ENCODE measurements around the gene COPS7A. TPM values are rescaled to one million over a fixed set of nuclear protein-coding genes. Genes with fewer than 3 reads are reported as not detected.
A peak's percentile ranks its signal among the peaks of the same experiment; 100 is the strongest.

COPS7A gene, protein sequence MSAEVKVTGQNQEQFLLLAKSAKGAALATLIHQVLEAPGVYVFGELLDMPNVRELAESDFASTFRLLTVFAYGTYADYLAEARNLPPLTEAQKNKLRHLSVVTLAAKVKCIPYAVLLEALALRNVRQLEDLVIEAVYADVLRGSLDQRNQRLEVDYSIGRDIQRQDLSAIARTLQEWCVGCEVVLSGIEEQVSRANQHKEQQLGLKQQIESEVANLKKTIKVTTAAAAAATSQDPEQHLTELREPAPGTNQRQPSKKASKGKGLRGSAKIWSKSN
- total RNA-seq: 81.9 TPM
- long read RNA-seq, transcript COPS7A-215 (8 exons, 2,127 nt): major isoform, 109 of 232 reads
- long read RNA-seq, transcript COPS7A-210 (8 exons, 1,832 nt): minor isoform, 46 of 232 reads
- long read RNA-seq, transcript COPS7A-202 (7 exons, 1,718 nt): minor isoform, 8 of 232 reads
- long read RNA-seq, transcript COPS7A-201 (8 exons, 1,721 nt): minor isoform, 30 of 232 reads
- long read RNA-seq, partial matches to known transcripts: 19 of 232 reads
- long read RNA-seq, other reads (novel, unspliced or antisense): 13 of 232 reads

DNA sequence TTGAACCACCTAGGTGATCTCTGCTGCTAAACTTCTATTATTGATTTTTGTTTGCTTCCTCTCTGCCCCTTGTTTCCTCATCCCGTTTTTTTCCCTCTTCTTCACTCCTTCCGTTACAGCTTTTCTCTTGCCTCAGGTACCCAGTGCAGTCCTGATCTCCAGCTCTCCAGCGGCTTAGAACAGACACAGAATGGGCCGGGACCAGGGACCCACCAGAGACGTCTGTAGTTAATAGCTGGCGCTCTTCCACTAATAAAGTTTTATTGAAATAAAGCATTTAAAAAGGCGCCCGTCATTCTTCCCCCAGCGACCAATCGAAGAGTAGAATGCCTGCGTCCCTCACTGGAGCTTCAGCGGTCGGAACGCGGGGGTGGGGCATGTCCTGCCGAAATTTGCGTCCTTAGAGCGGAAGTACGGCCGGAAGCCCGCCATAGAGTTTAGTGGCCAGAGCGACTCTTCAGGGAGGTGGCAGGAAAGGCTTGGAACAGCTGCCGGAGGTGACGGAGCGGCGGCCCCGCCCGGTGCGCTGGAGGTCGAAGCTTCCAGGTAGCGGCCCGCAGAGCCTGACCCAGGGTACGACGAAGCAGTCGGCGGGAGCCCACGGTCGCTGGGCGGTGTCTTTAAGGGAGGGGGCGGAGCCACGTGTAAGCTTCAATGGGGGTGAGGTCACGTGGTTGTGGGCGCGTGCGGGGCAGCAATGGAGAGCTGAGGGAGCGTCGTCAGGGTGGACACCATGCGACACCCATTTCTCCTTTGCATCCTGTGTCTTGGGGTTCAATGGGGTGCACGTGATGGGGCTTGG lies at the start of gene COPS7A:
Gene COPS7A (plus strand): TSS at position 440 of the 802 bp plus-strand sequence. CDS start 611 bp downstream, outside the sequence.
- intact Hi-C loops (cut with micrococcal nuclease): no loop called here
- DNase-seq: peak; percentile 98
- ATAC-seq: peak; percentile 99

DNA sequence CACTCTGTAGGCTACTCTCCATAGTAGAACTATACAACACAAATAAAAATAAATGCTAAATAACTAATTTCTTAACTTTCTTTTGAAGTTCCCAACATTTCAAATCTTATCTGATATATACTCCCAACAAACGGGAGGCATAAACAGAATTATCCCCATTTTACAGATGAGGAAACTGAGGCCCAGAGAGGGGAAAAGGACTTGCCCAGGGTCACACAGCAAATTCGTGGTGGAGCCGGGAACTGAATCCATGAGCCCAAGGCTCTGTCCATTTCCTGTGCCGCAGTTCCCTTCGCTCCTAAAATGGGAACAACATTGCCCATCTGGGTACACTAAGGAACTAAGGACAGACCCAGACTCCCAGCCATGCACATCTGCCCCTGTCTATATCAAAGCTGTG lies 46.9 kb upstream of the COPS7A start:
- intact Hi-C loops (cut with micrococcal nuclease): no loop called here
- ATAC-seq (no peak), DNase-seq (no peak)

DNA sequence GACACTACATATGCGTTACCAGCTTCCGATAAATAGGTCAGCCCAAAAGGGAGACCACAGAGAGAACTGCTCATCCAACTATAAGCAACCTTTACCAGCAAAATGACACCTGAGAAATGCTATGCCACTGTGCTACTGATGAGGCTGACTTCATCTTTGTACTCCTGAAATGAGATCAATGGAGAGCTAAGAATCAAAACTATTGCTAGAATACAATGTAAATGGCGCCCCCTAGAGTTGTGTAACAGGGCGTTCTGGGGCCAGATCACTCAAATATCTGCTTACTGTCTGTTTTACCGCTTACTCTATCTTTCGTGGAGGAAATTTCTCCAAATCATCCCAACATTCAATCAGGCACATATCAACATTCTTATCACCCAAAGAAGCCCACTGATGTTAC lies 39.2 kb upstream of the COPS7A start:
- no peak for ATAC-seq
- no peak for DNase-seq
- intact Hi-C loops (cut with micrococcal nuclease): no loop called here

DNA sequence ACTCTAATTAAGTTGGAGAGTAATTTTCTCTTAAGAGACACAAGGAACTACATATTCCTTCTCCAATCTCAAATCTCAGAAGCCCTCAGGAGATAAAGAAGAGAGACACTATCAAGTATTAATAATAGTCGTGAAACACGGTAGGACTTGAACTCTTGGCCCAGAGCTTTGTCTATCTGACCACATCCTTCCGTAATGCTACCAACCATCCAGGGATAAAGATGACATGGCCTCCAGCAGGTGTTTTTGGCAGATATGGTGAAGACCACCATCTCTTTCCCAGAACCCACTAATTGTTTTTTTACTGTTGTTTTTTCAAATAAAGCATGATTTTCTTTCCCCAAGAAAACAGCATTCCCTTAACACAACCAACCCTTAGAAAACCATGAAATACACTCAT lies 38.0 kb upstream of the COPS7A start:
- intact Hi-C loops (cut with micrococcal nuclease): no loop called here
- DNase-seq (no peak), ATAC-seq (no peak)

DNA sequence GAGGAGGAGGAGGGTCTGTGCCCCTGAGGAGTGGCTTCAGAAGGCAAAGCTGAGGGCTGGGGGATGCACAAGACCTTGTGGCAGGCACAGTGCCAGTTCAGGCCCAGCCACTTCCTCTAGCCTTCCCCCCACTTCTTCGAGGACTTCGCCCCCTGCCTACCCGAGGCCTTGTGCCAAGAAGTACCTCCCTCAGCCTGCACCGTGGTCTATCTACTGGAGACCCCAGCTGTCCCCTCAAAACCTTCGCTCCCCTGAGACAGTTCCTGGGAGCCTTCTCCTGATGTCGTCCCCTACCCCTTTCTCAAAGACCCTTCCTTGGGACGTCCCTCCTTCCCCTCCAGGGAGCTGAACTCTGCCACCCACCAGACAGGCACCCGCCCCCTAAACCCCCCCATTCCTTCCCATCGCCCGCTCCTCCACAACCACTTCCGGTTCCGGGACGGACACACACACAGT lies 35.3 kb upstream of the COPS7A start:
- peak; percentile 60 for DNase-seq
- intact Hi-C loops (cut with micrococcal nuclease): no loop called here
- ATAC-seq: no peak

DNA sequence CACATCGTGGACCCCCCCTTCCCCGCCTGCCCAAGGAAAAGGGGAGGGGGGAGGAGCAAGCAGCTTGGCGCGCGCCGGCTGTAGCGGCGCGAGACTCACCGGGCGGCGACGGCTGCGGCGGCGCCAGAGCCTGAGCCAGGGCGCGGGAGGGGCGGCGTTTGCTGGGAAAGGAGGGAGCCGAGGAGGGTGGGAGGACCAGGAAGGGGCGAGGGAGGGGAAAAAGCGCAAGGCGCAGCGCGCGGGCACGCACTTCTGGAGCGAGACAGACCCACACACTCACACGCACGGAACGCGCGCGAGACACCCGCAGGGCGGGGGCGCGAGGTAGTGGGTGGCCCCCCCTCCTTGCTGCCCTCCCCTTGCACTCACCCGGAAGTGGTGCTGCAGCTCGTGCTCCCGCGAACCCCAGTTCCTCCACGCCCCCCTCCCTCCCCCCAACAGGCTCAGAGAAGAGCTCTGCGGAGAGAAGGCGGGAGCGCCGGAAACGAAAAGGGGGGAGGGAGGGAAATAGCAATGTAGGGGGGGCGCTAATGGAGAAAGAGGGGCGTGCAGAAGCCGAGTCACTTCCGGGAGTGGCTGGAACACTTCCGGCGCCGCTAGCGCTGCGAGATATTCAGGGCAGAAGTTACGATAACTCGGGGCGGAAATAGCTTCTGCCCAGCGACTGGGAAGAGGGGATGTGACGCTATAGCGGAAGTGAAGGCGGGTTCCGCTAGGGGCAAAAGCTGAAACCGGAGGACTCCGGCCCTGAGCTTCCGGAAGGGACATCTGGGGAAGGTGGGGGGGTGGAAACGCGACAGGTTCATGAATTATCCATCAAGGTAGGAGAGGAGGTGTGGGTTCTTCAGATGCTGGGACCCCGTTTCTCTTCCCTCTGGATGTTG lies 34.6 kb upstream of the COPS7A start, which contains the start of gene ZNF384:
Gene ZNF384 (minus strand): TSS at position 377 of the 884 bp plus-strand sequence. CDS start 9,855 bp downstream, outside the sequence.
- DNase-seq (peak; percentile 96), ATAC-seq (peak; percentile 93)
- intact Hi-C loops (cut with micrococcal nuclease): no loop called here

DNA sequence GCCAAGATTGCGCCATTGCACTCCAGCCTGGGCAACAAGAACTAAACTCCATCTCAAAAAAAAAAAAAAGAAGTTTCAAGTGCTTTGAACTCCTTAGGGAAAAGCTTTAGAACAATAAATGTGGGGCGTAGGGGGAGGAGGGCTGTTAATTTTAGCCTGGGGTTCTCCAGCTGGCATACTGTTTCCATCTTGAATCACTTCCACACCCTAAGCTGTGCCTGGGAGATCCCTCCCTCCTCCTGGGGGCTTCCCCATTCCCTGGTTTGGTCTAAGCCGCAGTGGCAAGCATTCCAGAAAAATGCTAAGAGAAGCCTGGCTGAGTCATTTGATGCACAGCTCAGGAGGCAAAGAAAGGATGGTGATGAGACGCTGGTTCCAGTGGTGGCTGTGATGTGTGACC lies 32.4 kb upstream of the COPS7A start:
- intact Hi-C loops (cut with micrococcal nuclease): no loop called here
- no peak for DNase-seq
- no peak for ATAC-seq

DNA sequence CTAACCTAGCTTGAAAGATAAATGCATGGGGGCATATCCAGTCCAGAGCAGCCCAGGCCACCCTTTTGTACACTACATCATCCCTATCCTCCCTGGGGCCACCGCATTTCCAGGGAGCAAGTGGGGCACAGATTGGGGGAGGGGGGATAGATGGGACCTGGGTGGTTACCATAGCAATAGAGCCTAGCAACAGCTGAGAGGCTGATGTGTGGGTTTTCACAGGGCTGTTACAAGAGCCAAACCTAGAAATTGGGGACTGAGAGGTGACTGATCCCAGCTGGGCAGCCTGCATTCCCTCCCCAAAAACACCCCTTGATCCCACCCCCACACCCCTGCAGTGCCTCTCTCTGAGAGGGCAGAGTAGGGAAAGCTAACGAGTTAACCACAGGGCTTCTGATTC lies 31.0 kb upstream of the COPS7A start:
- ATAC-seq (no peak), DNase-seq (no peak)
- intact Hi-C loops (cut with micrococcal nuclease): no loop called here

DNA sequence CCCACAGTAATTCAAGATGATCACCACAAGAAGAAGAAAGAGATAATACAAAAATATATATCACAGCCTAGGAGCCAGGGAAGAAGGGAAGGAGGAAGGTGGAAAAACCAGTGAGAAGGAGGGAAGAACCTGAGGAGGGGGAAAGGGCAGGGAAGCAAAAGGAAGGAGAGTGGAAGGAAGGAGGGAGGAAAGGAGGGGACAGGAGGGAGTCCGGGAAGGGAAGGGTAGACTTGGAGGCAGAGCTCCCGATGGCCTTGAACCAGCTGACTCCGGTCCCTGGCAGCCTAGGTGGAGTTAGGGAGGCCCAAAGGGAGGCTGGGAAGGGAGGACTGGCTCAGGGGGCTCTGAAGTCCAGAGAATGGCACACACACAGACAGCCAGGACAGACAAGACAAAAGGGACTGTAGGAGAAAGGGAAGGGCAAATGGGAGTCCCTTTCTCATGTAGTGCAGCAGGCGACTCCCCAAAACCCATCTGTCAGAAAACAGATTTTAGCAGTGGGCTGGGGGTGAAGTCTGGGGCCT lies 30.0 kb upstream of the COPS7A start:
- DNase-seq (no peak), ATAC-seq (no peak)
- intact Hi-C loops (cut with micrococcal nuclease): no loop called here

DNA sequence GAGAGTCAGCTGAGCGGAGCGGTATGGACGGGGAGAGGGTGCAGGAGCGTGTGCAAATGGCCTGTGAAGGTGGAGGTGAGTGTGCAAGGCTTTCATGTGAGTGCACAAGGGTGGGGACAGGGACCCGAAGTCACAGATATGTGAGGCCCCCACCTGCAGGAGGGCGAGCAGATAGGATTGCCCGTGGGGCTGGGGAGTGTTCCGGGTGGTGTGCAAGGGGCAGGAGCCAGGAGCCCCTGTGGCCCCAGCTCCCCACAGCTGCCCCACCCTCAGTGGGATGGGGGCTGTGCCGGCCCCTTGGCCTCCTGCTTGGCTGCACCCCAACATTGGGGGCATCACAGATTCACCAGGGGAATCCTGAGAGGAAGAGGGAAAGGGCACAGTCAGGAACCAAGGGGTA lies 29.1 kb upstream of the COPS7A start:
- intact Hi-C loops (cut with micrococcal nuclease): no loop called here
- no peak for ATAC-seq
- no peak for DNase-seq

DNA sequence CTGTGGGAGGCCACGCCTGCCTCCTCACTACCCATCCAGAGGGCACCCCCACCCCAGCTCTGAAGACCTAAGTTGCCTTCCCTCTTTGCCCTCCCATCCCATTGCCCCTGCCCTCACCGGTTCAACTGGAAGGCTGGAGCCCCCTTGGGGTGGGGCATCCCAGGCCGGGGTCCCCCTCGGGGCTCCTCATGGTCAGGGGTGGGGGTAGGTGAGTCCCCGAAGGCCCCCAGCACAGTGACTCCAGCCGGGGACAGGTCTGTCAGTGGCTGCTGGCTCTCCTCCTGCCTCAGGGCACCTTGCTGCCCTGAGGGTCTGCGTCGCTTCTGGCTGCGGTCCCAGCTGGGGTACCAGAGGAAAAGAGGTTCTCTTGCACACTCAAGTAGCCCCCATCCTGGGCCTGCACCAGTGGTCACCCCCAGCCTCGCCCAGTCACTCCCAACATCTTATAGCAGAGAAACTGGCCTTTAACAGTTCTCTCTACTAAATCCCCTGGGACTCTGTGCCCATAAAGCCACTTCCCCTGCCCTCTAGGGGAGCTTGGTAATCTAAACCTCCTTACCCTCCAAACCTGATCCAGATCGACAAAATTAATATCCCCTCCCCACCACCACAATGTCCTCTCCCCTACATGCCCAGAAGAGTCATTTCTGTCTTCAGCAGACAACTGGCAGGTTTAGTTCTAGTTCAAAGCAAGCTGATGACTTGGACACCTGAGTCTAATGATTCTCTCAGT lies 28.4 kb upstream of the COPS7A start:
- no peak for DNase-seq
- ATAC-seq: no peak

DNA sequence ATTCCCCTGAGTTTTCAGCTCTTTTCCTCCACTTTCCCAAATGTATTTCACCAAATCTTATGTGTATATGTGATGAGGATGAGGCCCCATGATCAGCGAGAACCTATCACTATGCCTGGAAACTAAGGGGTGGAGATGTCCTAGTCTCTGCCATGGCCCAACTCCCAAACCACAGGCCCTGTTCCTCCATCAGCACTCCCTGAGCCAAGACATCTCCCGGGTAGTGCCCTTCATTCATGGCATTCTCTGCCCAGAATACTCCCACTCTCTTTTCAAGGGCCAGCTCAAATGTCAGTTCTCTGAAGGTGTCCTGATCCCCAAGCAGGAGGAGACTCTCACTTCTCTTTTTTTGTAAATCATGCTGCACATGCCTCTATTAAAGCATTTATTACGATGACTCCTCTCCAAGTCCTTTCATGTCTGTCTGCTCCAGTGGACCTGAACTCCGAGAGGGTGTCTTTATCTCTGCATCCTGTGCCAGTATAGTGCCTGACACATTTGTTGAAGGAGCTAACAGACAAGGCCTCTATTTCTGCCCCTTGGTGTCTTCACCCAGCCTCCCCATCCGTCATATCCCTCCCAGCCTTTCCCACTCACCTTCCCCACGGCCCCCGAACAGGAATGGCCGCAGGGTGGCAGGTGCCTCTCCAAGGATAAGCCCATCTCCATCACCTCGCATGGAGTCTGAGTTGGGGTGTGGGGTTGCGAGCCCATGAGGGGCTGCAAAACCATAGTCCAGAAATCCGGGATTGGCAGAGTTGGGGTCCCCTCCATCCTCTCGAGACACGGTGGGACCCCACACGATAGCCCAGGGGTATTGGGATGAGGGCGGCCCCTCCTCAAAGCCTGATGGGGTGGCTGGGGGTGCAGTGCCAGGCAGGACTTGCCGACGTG lies 26.9 kb upstream of the COPS7A start:
- DNase-seq (no peak), ATAC-seq (no peak)
- intact Hi-C loops (cut with micrococcal nuclease): no loop called here

More for the DNA sequence above, 28.4 kb upstream of the COPS7A start:
- intact Hi-C loops (cut with micrococcal nuclease): no loop called here

DNA sequence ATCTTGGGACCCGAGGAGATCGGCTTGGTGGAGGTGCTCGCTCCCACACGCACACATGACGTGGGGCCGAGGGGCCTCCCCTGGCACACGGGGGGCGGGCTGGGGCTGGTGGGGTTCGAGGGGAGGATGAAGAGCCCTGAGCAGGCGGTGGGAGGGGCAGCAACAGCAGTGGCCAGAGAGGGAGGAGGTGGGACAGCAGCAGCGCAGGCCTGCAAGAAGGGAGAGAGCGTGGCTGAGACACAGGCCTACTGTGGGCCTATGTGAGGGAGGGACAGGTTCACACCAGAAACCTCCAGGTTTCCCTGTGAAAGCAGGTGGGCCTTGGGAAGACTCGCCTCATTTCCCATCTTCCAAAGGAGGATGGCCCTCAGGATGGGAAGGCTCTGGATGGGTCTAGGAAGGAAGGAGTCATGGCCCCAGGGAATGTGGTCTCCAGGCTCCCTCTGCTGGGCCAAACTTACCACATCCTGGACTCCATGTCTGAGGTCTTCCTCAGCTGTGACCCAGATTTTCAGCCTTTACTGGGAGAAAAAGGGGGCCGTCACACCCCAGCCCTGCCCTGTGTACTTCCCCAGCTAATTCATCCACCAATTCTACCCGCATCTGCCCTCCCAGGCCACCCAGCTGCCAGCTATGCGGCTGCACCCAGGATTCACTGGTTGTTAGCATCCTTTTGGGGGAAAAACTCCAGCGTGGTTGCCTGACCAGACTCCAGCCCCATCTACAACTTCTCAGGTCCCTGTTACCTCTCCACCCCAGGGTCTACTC lies 26.1 kb upstream of the COPS7A start:
- intact Hi-C loops (cut with micrococcal nuclease): no loop called here
- ATAC-seq: peak; percentile 53
- no peak for DNase-seq

DNA sequence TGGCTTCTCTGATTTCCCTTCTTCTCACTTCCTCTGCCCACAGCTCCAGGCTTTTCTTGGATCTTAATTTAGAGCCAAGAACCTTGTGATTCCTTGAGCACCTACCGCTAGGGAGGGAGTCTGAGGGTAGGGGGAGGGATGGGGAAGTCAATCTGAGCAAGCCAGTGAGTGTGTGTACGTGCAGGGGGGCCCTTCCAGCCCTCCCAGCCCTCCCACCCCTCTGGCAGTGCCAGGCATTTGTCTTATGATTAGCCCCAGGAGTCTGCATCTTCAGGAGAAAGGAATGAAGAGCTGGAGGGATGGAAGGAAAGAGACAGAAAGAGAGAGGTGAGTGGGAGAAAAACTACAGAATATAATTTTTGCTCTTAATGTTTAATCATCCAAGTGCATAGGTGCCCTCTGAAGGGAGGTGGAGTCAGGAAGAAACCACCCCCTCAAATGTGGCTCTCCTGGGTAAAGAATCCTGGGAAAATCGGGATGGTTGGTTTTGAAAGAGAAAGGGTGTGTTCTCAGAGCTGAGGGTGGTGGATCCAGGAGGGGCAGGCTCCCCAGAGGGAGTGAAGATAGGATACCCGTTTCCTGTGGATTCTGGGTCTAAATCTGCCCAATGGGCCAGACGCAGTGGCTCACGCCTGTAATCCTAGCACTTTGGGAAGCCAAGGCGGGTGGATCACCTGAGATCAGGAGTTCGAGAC lies 25.3 kb upstream of the COPS7A start:
- ATAC-seq (no peak), DNase-seq (no peak)
- intact Hi-C loops (cut with micrococcal nuclease): no loop called here

DNA sequence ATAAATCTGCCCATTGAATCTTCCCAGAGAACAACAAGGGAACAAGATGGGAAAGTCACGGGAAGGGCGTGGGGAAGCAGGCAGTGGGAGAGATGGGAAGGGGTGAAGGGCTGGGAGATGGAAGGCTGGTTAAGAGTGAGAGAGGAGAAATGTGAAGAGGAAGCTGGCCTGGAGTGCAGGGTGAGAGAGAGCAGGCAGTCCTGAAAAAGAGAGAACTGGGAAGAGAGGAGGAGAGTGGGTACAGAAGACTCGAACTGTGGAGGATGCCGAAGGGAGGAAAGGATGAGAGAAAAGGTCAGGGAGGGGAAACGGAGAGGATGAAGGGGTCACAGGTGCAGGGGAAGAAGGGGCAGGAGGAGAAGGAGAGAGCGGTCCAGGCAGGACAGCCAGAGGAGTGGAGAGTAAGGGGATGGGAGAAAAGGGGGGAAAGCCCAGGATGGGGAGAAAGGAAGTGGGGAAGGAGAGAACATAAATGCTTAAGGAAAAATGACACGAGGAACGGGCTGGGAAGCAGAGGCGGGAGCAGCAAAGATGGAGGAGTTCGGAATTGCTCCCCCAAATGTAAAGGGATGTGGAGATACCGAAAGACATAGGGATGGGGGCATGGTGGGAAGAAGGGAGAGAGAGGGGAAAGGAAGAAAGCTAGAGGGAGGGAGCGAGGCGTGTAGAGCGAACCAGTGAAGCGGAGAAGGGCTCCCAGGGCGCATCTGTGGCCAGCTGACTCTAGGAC lies 24.4 kb upstream of the COPS7A start:
- ATAC-seq: peak; percentile 6
- intact Hi-C loops (cut with micrococcal nuclease): no loop called here
- DNase-seq: no peak
